SK-N-SH (cell line): ENCODE results near the gene SPOCK1. TPM values are rescaled to one million over a fixed set of nuclear protein-coding genes. Genes with fewer than 3 reads are reported as not detected.

Experiments used
- CTCF ChIA-PET: fragments of 300-600, 350-600 bp; formaldehyde crosslinking; extraction: SDS; loops from one replicate; lab custom pipeline; 2021; lab: Yijun Ruan, JAX
- POLR2A ChIA-PET: fragments of 350-600 bp; sonication (Branson Sonifier 250); formaldehyde crosslinking; extraction: SDS; loops from one replicate; lab custom pipeline; 2020; ENCODE audit warnings: antibody characterized with exemption, inconsistent platforms; lab: Yijun Ruan, JAX
- DNase-seq: peaks from one replicate; pipeline ENCODE4 v3.0.0; 2012
- H2AFZ ChIP-seq: fragments of 200-600 bp; sonication (generic); 2 replicates; pipeline ENCODE4 v1.8.1; 2016; ENCODE audit warnings: antibody characterized with exemption, mild to moderate bottlenecking, low read depth
- H3F3A ChIP-seq: fragments of 200-600 bp; sonication (generic); replicated peaks from 2 replicates; pipeline ENCODE3; 2016; ENCODE audit warnings: antibody characterized with exemption, mild to moderate bottlenecking; ENCODE audit not compliant: insufficient read depth
- H3K27ac ChIP-seq, 2 experiments: fragments of 200-500 bp in 1 of 2; fragments of 200-600 bp in 1 of 2; sonication (Bioruptor generic) in 1 of 2; sonication (generic), shearing (Covaris generic) in 1 of 2; 2 replicates each; pipeline versions ENCODE4 v1.5.1 to v1.6.1; 2014 to 2016; ENCODE audit warnings: low read depth in 2 of 2, inconsistent platforms in 1 of 2, low read length in 1 of 2, mild to moderate bottlenecking in 1 of 2, mixed read lengths in 1 of 2
- H3K27me3 ChIP-seq: fragments of 200-600 bp; sonication (generic), shearing (Covaris generic); 2 replicates; pipeline ENCODE4 v1.6.1; 2016; ENCODE audit warnings: mixed run types; ENCODE audit not compliant: insufficient read depth
- H3K36me3 ChIP-seq, 2 experiments: fragments of 200-500 bp in 1 of 2; fragments of 200-600 bp in 1 of 2; sonication (Bioruptor generic) in 1 of 2; sonication (generic) in 1 of 2; replicated peaks in 1 of 2; 2 replicates each; pipeline versions ENCODE3 to v1.5.1; 2014 to 2016; ENCODE audit warnings: low read length in 1 of 2, mild to moderate bottlenecking in 1 of 2; ENCODE audit not compliant: insufficient read depth in 2 of 2, control insufficient read depth in 1 of 2
- H3K4me1 ChIP-seq, 2 experiments: fragments of 200-500 bp in 1 of 2; fragments of 200-600 bp in 1 of 2; sonication (Bioruptor generic) in 1 of 2; sonication (generic), shearing (Covaris generic) in 1 of 2; 2 replicates each; pipeline versions ENCODE4 v1.5.1 to v1.6.1; 2014 to 2016; ENCODE audit warnings: low read depth in 1 of 2, low read length in 1 of 2, mixed run types in 1 of 2; ENCODE audit not compliant: insufficient read depth in 2 of 2, control insufficient read depth in 1 of 2
- H3K4me2 ChIP-seq: fragments of 200-600 bp; sonication (generic), shearing (Covaris generic); 2 replicates; pipeline ENCODE4 v1.6.1; 2017; ENCODE audit warnings: mixed run types
- H3K4me3 ChIP-seq, 2 experiments: fragments of 200-500 bp in 1 of 2; fragments of 200-600 bp in 1 of 2; sonication (Bioruptor generic) in 1 of 2; sonication (generic), shearing (Covaris generic) in 1 of 2; 2 replicates each; pipeline versions ENCODE4 v1.5.1 to v1.8.1; 2014 to 2016; ENCODE audit warnings: low read depth in 2 of 2, inconsistent platforms in 1 of 2, low read length in 1 of 2, mild to moderate bottlenecking in 1 of 2, mixed read lengths in 1 of 2, moderate library complexity in 1 of 2
- H3K79me2 ChIP-seq: fragments of 200-600 bp; sonication (generic); 2 replicates; pipeline ENCODE4 v1.8.1; 2017; ENCODE audit warnings: mild to moderate bottlenecking; ENCODE audit not compliant: insufficient read depth
- H3K9ac ChIP-seq: fragments of 200-600 bp; sonication (generic); 2 replicates; pipeline ENCODE4 v1.6.1; 2017; ENCODE audit warnings: mixed run types
- H3K9me2 ChIP-seq: fragments of 200-600 bp; sonication (generic); 2 replicates; pipeline ENCODE4 v1.6.1; 2017; ENCODE audit warnings: mixed run types
- H3K9me3 ChIP-seq: fragments of 200-600 bp; sonication (generic); 2 replicates; pipeline ENCODE4 v1.6.1; 2017; ENCODE audit warnings: mixed run types, mild to moderate bottlenecking, moderate library complexity
- H4K20me1 ChIP-seq: fragments of 200-600 bp; sonication (generic); 2 replicates; pipeline ENCODE4 v1.6.1; 2017; ENCODE audit warnings: mild to moderate bottlenecking, mixed run types; ENCODE audit not compliant: insufficient read depth
- CTCF ChIP-seq: fragments of 200-600 bp; sonication (generic); IDR thresholded peaks from 2 replicates; pipeline ENCODE4 v1.6.1; 2017; ENCODE audit warnings: antibody characterized with exemption, mild to moderate bottlenecking, moderate library complexity
- ELF1 ChIP-seq: IDR thresholded peaks from 2 replicates; pipeline ENCODE4 v1.4.0; 2012
- GATA2 ChIP-seq: sonication (generic); formaldehyde crosslinking; IDR thresholded peaks from 2 replicates; pipeline ENCODE4 v1.5.0; 2020; ENCODE audit warnings: mild to moderate bottlenecking, missing genetic modification reagents
- IRF3 ChIP-seq: fragments of 150-350 bp; IDR thresholded peaks from 2 replicates; pipeline ENCODE4 v1.6.1; 2016; ENCODE audit warnings: mild to moderate bottlenecking, low read depth, low read length
- MAX ChIP-seq: IDR thresholded peaks from 2 replicates; pipeline ENCODE4 v1.4.0; 2012; ENCODE audit warnings: low read depth
- MXI1 ChIP-seq: IDR thresholded peaks from 2 replicates; pipeline ENCODE4 v1.6.1; 2012; ENCODE audit warnings: mild to moderate bottlenecking, low read depth, low read length, improper control_type of control experiment
- RAD21 ChIP-seq: IDR thresholded peaks from 2 replicates; pipeline ENCODE4 v1.6.1; 2012; ENCODE audit warnings: mild to moderate bottlenecking, low read length
- RCOR1 ChIP-seq: fragments of 150-350 bp; IDR thresholded peaks from 2 replicates; pipeline ENCODE4 v1.6.1; 2017; ENCODE audit warnings: antibody characterized with exemption, low read length
- REST ChIP-seq: IDR thresholded peaks from 2 replicates; pipeline ENCODE4 v1.6.1; 2012; ENCODE audit warnings: mild to moderate bottlenecking, low read depth, low read length, moderate library complexity
- SIN3A ChIP-seq: IDR thresholded peaks from 2 replicates; pipeline ENCODE4 v1.6.1; 2012; ENCODE audit warnings: low read depth, mild to moderate bottlenecking, low read length, moderate library complexity, borderline replicate concordance
- SMC3 ChIP-seq: IDR thresholded peaks from 2 replicates; pipeline ENCODE4 v1.6.1; 2012; ENCODE audit warnings: low read depth, low read length, improper control_type of control experiment
- TCF12 ChIP-seq: IDR thresholded peaks from 2 replicates; pipeline ENCODE4 v1.4.0; 2012
- ZBTB33 ChIP-seq: IDR thresholded peaks from 2 replicates; pipeline ENCODE4 v1.4.0; 2012; ENCODE audit warnings: low read depth, borderline replicate concordance
- WGBS: methylation state at CpG from one replicate; pipeline ENCODE4 v1.1.6; 2017; ENCODE audit warnings: low lambda C conversion rate; 5-methylcytosine and 5-hydroxymethylcytosine counted together
- polyA plus RNA-seq, 3 experiments: library from polyadenylated mRNA; depleted of rRNA; stranded (reverse); fragments of >200 nt; gene quantifications; 2 replicates each; pipeline ENCODE4 v1.2.3, GENCODE V29; 2012

SPOCK1 gene
- polyA plus RNA-seq, 1 of the 3 experiments (the other 2 are of a cell fraction): 11.3 TPM

GRCh38 chr5:137248527-137248926, 250.6 kb downstream of the SPOCK1 start:
- ChIA-PET CTCF (no interaction called here), POLR2A (no interaction called here)
- H3K9me3 ChIP-seq: no peaks in the 10 kb centered on the region
- 81% methylated on average over 3 of the region's 3 CpGs for WGBS
- H3K4me2 ChIP-seq: no peak overlapping the region
- H3K27me3 ChIP-seq: no peaks in the 10 kb centered on the region
- DNase-seq: no peak
- no peak overlapping the region for H2AFZ ChIP-seq
- no peaks in the 10 kb centered on the region for H4K20me1 ChIP-seq
- TF ChIP-seq GATA2 (CRISPR knock-in tag) (no peak), MXI1 (no peak), RCOR1 (no peak), TCF12 (no peak), ELF1 (no peak), RAD21 (no peak), REST (no peak), CTCF (no peak), SMC3 (no peak), ZBTB33 (no peak), SIN3A (no peak), MAX (no peak), IRF3 (no peak)
- no peaks in the 10 kb centered on the region for H3K9me2 ChIP-seq
- H3K36me3 ChIP-seq: no peaks in the 10 kb centered on the region
- no peaks in the 10 kb centered on the region for H3F3A ChIP-seq
- H3K27ac ChIP-seq: no peak overlapping the region; a peak in 1 of 4 replicates
- peaks cover 13% of the 10 kb centered on the region; the same call in 1 of the 2 replicates for H3K79me2 ChIP-seq
- H3K4me3 ChIP-seq: no peak overlapping the region
- H3K9ac ChIP-seq: no peak overlapping the region
- H3K4me1 ChIP-seq: peaks cover 0 to 2% of the 10 kb centered on the region in 2 experiments; a peak in 1 of 4 replicates
